Tibial nerve (tissue), 4 donors: ENCODE data around the gene WDR91. TPM values are rescaled to one million over a fixed set of nuclear protein-coding genes. Genes with fewer than 3 reads are reported as not detected.

Source experiments
- DNase-seq, 2 donors: peaks; one replicate each; pipeline ENCODE4 v3.0.0-alpha.2; 2019; ENCODE audit warnings: low spot score in 2 of 2
- H3K27ac ChIP-seq, 4 donors: fragments of 200-600 bp; sonication (generic) in 3 of 4; one replicate each; pipeline ENCODE4 v1.5.1; 2017 to 2019; ENCODE audit warnings: mild to moderate bottlenecking in 1 of 4
- H3K27me3 ChIP-seq, 2 donors: fragments of 200-600 bp; sonication (generic) in 1 of 2; one replicate each; pipeline versions ENCODE4 v1.5.1 to v1.6.0; 2017 to 2019
- H3K36me3 ChIP-seq, 3 donors: fragments of 200-600 bp; sonication (generic); one replicate each; pipeline ENCODE4 v1.5.1; 2018 to 2019
- H3K4me1 ChIP-seq, 4 donors: fragments of 200-600 bp; sonication (generic) in 3 of 4; one replicate each; pipeline ENCODE4 v1.5.1; 2017 to 2019
- H3K4me3 ChIP-seq, 4 donors: fragments of 200-600 bp; sonication (generic) in 3 of 4; one replicate each; pipeline ENCODE4 v1.5.1; 2017 to 2019; ENCODE audit warnings: mild to moderate bottlenecking in 1 of 4, moderate library complexity in 1 of 4
- H3K9me3 ChIP-seq, 4 donors: fragments of 200-600 bp; sonication (generic) in 3 of 4; one replicate each; pipeline ENCODE4 v1.5.1; 2017 to 2019
- EP300 ChIP-seq, 2 donors: sonication (generic); formaldehyde crosslinking; IDR thresholded peaks; one replicate each; pipeline ENCODE4 v1.6.1; 2017; ENCODE audit warnings: antibody characterized with exemption in 2 of 2, mild to moderate bottlenecking in 1 of 2
- POLR2A ChIP-seq, 2 donors: fragments of 450-650 bp; IDR thresholded peaks; one replicate each; pipeline ENCODE4 v1.6.1; 2017; ENCODE audit warnings: antibody characterized with exemption in 2 of 2, mild to moderate bottlenecking in 2 of 2, moderate library complexity in 2 of 2
- WGBS, 2 donors: methylation state at CpG; one replicate each; pipeline ENCODE4 v1.1.5; 2018; 5-methylcytosine and 5-hydroxymethylcytosine counted together
- total RNA-seq, 4 donors: library from RNA; depleted of rRNA; stranded (reverse); fragments of >200 nt; gene quantifications; one replicate each; pipeline ENCODE4 v1.1.0, GENCODE V29; 2016
- TF ChIP-seq, protein P1 (sequence below), 5 experiments: fragments of 200-600 bp in 3 of 5; fragments of 450-650 bp in 2 of 5; sonication (generic) in 3 of 5; IDR thresholded peaks; one replicate each; pipeline ENCODE4 v1.5.1; 2016 to 2019; ENCODE audit warnings: antibody characterized with exemption in 5 of 5, mild to moderate bottlenecking in 3 of 5, moderate library complexity in 2 of 5

The WDR91 gene
- total RNA-seq, 4 donors from 2014 or later = 20.7 to 82.2 (median 32.6) TPM

GRCh38 chr7:135232087-135232486, 20.8 kb upstream of the WDR91 start:
- no peaks in the 10 kb centered on the region for H3K4me1 ChIP-seq
- H3K9me3 ChIP-seq = no peaks in the 10 kb centered on the region
- H3K4me3 ChIP-seq = no peak overlapping the region
- H3K27ac ChIP-seq = no peak overlapping the region
- H3K27me3 ChIP-seq = no peaks in the 10 kb centered on the region
- no peak for DNase-seq
- TF ChIP-seq EP300 (IDR thresholded peaks at IDR 0.05) (no peak), POLR2A (IDR thresholded peaks at IDR 0.05) (no peak)
- TF ChIP-seq, protein P1, sequence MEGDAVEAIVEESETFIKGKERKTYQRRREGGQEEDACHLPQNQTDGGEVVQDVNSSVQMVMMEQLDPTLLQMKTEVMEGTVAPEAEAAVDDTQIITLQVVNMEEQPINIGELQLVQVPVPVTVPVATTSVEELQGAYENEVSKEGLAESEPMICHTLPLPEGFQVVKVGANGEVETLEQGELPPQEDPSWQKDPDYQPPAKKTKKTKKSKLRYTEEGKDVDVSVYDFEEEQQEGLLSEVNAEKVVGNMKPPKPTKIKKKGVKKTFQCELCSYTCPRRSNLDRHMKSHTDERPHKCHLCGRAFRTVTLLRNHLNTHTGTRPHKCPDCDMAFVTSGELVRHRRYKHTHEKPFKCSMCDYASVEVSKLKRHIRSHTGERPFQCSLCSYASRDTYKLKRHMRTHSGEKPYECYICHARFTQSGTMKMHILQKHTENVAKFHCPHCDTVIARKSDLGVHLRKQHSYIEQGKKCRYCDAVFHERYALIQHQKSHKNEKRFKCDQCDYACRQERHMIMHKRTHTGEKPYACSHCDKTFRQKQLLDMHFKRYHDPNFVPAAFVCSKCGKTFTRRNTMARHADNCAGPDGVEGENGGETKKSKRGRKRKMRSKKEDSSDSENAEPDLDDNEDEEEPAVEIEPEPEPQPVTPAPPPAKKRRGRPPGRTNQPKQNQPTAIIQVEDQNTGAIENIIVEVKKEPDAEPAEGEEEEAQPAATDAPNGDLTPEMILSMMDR (IDR thresholded peaks at IDR 0.05) = no peak
- 92 to 96% methylated on average over 6 of the region's 6 CpGs for WGBS, 2 donors
- H3K36me3 ChIP-seq = no peaks in the 10 kb centered on the region

GRCh38 chr7:135231686-135232085, 20.4 kb upstream of the WDR91 start:
- no peaks in the 10 kb centered on the region for H3K27me3 ChIP-seq
- DNase-seq = no peak
- H3K4me1 ChIP-seq = no peaks in the 10 kb centered on the region
- H3K4me3 ChIP-seq = no peak overlapping the region
- H3K9me3 ChIP-seq = no peaks in the 10 kb centered on the region
- H3K27ac ChIP-seq = no peak overlapping the region
- H3K36me3 ChIP-seq = no peaks in the 10 kb centered on the region
- no peak for TF ChIP-seq EP300 (IDR thresholded peaks at IDR 0.05)
- no peak for TF ChIP-seq POLR2A (IDR thresholded peaks at IDR 0.05)
- TF ChIP-seq, protein P1 (IDR thresholded peaks at IDR 0.05) = no peak

DNA sequence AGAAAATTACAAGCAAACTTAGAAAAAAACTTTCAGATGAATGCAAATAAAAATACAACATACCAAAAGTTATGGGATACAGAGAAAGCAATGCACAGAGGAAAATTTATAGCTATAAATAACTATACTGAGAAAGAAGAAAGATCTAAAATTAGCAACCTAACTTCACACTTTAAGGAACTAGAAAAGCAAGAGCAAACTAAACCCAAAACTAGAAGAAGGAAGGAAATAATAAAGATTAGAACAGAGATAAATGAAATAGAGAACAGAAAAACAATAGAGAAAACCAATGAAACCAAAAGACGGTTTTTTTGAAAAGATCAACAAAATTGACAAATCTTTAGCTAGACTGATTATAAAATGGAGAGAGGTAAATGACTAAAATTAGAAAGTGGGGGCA, 12.7 kb upstream of the WDR91 start:
- H3K9me3 ChIP-seq = no peaks in the 10 kb centered on the region
- H3K4me1 ChIP-seq = no peaks in the 10 kb centered on the region
- WGBS, 2 donors = 65% methylated on average over 1 of the region's 1 CpG
- no peak overlapping the region for H3K27ac ChIP-seq
- H3K27me3 ChIP-seq = no peaks in the 10 kb centered on the region
- DNase-seq = no peak
- TF ChIP-seq EP300 (IDR thresholded peaks at IDR 0.05) (no peak), POLR2A (IDR thresholded peaks at IDR 0.05) (no peak)
- TF ChIP-seq, protein P1 (IDR thresholded peaks at IDR 0.05) = no peak
- no peak overlapping the region for H3K4me3 ChIP-seq
- no peaks in the 10 kb centered on the region for H3K36me3 ChIP-seq

GRCh38 chr7:135217645-135218509, 6.6 kb upstream of the WDR91 start:
- no peak for DNase-seq
- no peak for TF ChIP-seq EP300 (IDR thresholded peaks at IDR 0.05)
- TF ChIP-seq POLR2A (IDR thresholded peaks at IDR 0.05) = no peak
- TF ChIP-seq, protein P1 (IDR thresholded peaks at IDR 0.05) = no peak
- H3K27me3 ChIP-seq = no peaks in the 10 kb centered on the region
- H3K9me3 ChIP-seq = no peaks in the 10 kb centered on the region
- 96 to 97% methylated on average over 5 of the region's 5 CpGs for WGBS, 2 donors
- H3K4me3 ChIP-seq = no peak overlapping the region
- no peaks in the 10 kb centered on the region for H3K36me3 ChIP-seq
- no peak overlapping the region for H3K27ac ChIP-seq
- no peaks in the 10 kb centered on the region for H3K4me1 ChIP-seq

DNA sequence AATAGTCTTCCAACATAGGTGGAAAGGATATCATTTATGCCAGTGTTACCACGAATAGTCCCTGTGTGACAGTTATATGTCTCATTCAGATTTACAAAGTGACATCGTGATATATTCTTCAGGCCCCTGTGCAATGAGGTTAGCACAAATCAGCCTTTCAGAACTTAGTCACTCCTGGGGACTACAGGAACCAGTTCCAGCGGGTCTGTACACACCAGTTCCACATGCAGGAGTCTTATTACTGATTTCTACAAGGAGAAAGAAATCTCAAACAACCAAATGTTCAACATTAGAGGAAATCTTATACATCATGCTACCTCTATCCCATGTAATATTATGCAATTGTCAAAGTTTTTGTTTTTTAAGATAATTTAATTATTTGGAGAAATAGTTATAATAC, 4.4 kb upstream of the WDR91 start:
- Histone ChIP-seq H3K27me3 (no peaks in the 10 kb centered on the region), H3K27ac (no peak overlapping the region), H3K9me3 (no peaks in the 10 kb centered on the region), H3K36me3 (no peaks in the 10 kb centered on the region), H3K4me1 (peaks cover 0 to 3% (median under 1%) of the 10 kb centered on the region in 4 donors), H3K4me3 (no peak overlapping the region)
- WGBS, 2 donors = 54 to 73% methylated on average over 3 of the region's 3 CpGs
- DNase-seq = no peak
- TF ChIP-seq POLR2A (IDR thresholded peaks at IDR 0.05) = no peak
- no peak for TF ChIP-seq EP300 (IDR thresholded peaks at IDR 0.05)
- TF ChIP-seq, protein P1 (IDR thresholded peaks at IDR 0.05) = no peak
